HG03378 (cell line): Measurements from ENCODE around the gene KIAA1958.

ENCODE experiments used
- ATAC-seq: cut with Tn5 transposase; IDR thresholded peaks from one replicate; pipeline ENCODE4 v1.9.1; 2021; ENCODE audit warnings: mild to moderate bottlenecking, moderate library complexity; ENCODE audit not compliant: unreplicated experiment

KIAA1958 gene

DNA sequence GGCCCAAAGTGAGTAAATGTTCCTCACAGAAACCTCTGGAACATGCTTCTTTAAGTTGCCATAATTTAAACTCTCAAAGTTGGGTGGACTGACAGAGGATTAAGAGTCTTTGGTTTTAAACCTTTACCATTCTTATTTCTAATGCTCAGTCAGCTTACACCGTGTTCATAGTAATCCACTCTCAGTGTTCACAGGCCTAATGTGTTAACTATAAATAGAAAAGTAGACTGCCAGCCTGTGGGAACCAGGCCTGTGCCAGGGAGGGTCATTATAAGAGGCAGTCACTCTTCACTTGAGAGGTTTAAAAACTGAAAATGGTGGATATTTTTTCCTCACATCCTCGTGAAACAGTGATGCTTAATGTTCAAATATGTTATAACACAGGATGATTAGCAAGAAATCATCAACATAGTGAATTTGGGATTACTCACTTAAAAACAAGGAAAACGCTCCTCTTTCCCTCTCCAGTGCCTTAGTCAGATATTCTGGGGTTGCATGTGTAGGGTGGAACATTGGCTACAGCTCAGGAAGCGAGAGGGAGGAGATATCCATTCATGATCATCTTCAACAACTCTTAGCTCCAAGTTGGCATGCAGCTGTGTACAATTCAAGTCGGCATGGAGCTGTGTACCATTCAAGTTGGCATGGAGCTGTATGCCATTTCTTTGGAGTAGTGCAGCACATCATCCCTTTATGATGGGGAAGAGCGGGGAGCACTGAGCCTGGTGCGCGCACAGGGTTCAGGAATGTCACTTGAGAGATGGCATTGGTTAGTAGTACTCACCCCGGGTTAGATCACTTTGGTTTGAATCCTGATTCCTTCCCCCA is 65.8 kb downstream of the KIAA1958 start:
- ATAC-seq: no peak

DNA sequence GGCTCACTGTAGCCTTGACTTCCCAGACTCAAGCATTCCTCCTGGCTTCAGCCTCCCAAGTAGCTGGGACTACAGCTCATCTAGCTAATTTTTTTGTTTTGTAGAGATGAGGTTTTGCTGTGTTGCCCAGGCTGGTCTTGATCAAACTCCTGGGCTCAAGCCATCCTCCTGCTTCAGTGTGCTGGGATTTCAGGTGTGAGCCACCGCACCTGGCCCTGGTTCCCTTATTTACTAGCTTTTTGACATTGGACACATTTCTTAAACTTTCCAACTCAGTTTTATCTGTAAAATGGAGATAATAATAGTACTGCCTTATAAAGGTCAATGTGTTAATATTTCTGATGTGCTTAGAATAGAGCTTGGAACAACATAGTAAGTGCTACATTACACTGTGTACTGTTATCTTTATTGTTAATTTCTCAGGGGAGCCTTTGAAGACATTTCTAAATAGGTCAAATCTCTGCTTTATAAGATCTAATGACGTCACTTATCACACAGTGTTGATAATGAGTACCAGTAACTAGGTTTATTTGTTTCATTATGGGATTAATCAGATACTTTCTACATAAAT is 66.7 kb downstream of the KIAA1958 start:
- no peak for ATAC-seq

DNA sequence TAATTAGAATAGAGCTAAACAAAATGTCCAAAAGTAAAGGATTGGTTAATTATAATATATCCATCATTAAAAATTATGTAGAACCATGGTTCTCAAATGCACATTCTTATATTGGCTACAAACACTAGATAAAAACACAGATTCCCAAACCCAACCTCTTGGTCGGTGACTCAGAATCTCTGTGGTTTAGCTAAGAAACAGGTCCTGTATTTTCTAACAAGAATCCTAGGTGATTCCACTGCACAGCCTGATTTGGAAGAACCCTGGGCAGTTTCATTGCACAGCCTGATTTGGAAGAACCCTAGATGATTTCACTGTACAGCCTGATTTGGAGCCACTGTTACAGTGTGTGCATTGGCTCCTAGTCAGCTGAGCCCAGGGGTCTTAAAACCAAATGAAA is 67.9 kb downstream of the KIAA1958 start:
- no peak for ATAC-seq

DNA sequence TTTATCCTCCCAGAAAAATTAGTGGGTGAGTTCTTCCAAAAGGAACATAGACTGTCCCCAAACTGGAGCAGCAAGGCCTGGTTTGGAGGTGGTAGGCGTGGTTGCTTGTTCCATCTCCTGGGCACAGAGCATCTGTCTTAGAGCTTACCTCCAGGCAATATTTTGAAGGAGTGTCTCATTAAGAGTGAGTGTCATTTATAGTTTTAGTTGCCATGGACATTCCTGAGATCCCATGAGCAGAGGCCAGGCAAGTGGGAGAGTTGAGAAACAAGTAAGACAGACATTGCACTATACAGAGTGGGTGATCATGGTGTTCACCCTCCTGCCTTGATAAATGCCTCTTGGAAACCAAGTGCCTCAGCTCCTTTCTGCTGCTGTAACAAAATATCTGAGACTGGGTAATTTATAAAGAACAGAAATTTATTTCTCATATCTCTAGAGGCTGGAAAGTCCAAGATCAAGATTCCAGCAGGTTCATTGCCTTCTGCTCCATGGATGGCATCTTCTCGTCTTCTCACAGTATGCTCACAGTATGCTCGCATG is 68.5 kb downstream of the KIAA1958 start:
- ATAC-seq: no peak

DNA sequence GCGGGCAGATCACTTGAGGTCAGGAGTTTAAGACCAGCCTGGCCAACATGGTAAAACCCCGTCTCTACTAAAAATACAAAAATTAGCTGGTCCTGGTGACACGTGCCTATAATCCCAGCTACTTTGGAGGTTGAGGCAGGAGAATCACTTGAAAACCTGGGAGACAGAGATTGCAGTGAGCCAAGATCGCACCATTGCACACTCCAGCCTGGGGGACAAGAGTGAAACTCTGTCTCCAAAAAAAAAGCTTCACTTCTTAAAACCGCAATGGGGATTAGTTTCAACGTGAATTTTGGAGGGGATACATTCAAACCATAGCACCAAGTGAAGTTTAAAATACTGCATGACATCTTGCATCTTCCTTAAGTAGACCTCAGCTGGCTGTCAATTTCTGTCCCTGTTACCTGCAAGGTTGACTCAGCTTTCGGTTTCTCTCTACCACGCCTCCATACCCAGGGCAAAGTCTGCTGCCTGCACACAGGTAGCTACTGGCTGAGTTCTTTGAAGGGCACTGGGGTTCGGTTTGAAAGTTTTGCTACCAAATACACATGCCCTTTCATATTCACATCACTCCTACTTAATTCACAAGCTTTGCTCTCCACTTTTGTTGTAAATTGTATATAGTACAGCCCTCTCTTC is 69.3 kb downstream of the KIAA1958 start:
- ATAC-seq: no peak

DNA sequence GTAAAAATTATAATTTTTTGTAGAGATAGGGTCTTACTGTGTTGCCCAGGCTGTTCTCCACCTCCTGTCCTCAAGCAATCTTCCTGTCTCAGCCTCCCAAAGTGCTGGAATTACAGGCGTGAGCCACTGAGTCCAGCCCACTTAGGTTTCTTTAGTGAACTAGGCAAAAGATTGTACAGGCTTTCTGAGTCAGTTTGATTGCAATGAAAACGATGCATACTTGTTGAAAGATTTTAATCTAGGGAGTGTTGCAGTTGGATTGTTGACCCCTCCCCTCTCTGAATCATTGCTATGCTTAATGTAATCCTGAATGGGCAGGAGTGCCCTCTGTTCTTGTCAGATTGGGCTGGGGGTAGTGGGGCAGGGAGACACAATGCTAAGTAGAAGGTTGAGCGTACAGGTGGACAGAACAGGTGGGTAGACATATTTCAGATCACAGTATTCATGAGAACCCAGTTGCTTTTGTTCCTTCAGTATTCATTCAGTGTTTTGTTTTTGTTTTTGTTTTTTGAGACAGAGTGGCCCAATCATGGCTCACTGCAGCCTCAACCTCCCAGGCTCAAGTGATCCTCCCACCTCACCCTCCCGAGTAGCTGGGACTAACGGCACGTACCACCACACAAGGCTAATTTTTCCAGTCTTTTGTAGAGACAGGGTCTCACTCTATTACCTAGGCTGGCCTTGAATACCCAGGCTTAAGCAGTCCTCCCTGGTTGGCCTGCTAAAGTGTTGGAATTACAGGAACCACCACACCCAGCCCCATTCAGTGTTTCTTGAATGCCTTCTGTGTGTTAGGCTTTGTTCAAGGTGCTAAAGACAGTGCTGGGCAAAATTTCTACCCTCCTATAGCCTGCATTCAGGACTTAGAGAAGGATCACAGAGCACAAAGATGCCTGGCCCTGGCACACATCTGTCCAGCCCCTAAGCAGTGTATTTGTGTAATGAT is 70.1 kb downstream of the KIAA1958 start:
- no peak for ATAC-seq

DNA sequence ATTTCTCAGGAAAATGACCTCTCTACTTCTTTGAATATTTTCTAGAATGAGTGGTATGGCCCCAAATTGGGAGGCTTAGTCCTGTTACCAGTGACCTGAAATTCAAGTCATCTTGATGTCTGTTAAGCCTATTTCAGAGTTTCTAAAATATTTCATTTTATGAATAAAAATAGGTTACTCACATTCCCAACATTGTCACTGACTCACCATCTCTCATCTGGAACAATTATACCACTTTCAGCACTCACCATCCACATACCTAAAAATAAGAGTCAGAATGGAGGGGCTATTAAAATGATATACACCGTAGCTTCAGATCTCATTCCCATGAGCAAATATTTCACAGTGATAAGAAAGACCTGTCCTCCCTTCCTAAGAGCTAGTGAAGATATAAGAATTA is 71.8 kb downstream of the KIAA1958 start:
- no peak for ATAC-seq

DNA sequence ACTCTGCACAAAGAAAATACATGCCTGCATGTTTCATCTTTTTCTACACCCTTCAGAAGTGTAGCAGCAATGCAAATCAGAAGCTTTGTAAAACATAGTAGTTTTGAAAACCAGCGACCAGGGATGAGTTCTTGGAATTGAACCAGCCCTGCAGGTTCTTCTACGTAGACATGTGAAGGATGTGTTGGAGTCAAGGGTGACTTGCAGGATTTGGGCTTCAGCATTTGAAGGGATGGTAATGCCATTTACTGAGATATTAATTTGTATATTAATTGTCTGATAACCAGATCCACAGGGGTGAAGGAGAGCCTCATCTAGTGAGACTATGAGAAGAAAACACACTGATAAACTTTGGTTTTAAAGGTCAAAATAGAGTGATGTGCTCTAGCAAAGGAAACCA is 72.4 kb downstream of the KIAA1958 start:
- no peak for ATAC-seq

DNA sequence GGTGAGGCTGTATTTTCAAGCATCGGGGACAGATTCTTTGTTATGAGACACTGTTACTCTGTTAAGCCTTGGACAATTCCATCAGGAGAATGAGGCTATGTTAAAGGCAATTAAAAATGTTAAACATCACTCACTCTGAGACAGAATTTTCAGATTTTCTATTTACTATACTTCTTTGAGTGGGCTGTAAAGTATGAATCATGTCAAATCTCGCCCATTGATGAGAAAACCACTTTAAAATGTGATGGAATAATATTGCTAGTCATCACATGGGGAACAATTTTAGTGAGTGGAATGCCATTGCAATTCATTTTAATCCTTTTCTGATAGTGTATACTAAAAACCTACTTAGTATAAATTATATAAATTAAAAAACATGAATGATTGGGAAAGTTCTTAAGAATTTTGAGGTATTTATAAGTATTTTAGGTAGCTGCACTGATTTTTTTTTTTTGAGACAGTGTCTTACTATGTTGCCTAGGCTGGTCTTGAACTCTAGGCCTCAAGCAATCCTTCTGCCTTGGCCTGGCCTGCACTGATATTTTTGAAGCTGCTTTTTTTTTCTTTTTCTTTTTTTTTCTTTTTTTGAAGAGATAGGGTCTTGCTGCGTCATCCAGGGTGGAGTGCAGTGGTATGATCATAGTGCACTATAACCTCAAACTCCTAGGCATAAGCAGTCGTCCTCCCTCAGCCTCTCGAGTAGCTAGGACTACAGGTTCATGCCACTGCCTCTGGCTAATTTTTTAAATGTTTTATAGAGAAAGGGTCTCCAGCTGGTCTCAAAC is 73.2 kb downstream of the KIAA1958 start:
- ATAC-seq: no peak

DNA sequence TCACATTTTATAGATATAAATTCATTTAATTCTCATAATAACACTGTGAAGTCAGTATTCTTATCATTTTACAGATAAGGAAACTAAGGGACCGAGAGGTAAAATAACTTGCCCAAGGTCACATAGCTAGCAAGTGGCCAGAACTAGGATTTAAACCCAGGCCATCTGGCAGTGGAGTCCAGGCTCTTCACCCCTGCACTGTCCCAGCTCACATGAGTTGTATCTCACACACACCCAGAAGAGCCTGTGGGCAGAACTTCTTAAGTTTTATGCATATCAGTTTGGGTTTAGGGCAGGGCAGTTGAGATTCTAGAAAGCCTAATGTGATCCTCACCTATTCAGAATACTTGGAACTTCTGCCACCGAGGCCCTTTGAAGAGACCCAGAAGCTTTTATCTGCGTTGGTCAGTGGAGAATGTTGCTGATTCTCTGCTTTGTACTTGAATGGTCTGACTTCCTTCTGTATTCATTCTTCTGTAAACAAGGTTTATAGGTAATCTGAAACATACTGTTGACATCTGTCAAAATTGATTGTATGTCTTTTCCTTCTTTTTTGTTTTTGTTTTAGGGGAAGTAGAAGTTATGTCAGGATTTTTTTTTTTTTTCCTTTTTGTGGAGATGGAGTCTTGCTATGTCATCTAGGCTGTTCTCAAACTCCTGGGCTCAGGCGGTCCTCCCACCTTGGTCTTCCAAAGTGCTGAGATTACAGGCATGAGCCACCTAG is 75.8 kb downstream of the KIAA1958 start:
- no peak for ATAC-seq

DNA sequence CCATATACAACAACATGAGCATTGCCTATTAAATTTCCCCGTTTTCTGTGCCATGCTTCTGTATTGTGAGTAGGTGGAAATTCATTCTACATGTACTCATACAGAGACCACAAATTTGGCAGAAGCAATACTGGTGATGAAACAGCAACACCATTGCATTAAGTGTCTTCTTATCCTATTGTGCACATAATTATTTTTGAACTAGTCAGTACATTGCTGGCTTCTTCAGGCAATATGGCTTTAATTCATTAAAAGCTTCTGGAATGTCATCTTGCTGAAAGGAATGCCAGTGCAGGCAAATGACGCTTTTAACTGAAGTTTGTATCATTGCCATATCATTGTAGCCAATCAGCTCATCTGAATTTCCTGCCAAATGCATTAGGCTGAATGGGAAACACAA is 82.6 kb downstream of the KIAA1958 start:
- no peak for ATAC-seq

DNA sequence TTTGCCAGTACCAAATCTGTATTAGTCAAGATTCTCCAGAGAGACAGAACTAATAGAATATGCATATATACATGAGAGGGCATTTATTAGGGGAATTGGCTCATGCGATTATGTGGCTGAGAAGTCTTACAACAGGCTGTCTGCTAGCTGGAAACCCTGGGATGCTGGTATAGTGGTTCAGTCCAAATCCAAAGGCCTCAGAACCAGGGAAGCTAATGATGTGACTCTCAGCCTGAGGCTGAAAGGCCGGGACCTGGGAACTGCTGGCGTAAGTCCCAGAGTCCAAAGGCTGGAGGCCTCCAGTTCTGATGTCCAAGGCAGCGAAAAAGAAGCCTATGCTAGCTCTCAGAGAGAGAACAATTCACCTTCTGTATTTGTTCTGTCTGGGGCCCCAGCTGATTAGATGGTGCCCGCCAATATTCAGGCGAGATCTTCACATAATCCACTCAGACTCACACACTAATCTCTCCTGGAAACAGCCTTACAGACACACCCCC is 84.1 kb downstream of the KIAA1958 start:
- no peak for ATAC-seq

DNA sequence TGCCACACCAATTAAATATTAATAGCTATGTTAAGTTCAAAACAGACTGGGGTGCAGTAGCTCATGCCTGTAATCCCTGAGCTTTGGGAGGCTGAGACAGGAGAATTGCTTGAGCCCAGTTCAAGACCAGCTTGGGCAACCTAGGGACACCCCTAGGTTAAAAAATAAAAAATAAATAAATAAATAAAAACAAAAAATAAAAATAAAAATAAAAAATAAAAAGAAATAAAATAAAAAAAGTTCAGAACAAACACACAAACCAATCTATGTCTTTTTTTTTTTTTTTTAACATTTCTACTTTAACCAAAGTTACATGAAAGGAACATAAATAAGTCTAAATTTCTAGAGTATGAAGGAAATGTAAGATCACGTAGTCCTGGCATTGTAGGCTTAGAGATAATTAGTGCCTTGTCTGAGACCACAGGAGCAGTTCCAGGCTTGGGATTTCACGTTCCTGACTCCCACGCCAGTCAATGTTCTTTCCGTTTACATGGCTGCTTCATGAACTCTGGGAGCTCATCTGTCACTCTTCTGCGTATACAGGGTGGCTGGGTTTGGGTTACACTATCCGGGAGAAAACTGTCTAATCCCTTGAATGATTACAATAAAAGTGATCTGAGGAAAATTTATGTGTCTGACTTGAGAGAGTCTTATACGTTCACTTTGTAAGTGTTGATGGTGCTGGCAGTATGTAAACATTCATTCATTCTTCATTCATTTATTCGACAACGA is 85.2 kb downstream of the KIAA1958 start:
- ATAC-seq: no peak

DNA sequence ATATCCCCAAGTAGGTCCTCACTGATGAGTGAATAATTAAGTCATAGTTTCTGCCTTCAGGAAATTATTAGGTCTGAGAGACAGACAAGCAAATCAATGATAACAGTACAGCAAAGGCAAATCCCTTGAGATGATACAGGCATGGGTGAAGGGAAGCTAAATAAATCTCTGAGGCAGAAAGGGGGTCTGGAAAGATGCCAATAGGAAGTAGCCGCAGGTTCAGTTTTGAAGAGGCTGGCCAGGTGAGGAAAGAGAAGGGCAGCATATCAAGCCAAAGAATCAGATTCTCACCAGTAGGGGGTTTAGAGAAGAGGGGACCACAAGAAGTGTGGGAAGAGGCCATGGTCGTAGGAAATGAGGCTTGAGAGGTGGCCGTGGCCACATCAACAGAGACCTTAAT is 85.8 kb downstream of the KIAA1958 start:
- ATAC-seq: no peak

DNA sequence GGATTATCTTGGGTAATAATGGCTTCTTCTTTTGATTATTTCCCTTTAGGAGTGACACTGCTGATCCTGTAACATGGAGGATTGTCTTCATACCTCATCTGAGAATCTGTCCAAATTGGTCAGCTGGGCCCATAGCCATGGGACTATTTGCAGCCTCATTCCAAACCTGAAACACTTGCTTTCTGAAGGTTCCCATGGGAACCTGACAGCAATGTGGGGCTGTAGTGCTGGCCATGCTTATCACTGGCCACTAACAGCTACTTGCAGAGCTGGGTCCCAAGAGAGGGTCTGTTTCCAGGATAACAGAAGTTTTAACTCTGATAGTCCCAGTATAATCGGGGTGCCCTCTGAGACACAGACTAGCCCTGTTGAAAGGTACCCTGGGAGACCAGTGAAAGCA is 87.4 kb downstream of the KIAA1958 start:
- no peak for ATAC-seq

DNA sequence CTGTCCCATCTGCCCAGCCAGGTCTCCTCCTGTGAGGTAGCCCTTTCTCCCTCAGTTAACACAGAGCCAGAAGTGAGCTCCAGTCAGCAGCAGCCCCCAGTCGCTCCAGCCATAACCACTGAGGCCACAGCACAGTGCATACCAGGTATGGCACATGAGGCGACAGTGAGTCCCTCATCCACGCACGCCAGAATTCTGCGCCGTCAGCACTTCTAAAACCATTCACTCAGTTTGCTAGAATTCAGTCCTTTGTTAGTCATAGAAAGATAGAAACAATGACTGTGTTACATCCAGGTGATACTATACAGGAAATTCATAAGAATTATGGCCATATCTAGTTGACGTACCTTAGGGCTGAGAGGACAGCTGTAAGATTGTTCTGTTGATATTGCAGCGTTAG is 88.5 kb downstream of the KIAA1958 start:
- no peak for ATAC-seq

DNA sequence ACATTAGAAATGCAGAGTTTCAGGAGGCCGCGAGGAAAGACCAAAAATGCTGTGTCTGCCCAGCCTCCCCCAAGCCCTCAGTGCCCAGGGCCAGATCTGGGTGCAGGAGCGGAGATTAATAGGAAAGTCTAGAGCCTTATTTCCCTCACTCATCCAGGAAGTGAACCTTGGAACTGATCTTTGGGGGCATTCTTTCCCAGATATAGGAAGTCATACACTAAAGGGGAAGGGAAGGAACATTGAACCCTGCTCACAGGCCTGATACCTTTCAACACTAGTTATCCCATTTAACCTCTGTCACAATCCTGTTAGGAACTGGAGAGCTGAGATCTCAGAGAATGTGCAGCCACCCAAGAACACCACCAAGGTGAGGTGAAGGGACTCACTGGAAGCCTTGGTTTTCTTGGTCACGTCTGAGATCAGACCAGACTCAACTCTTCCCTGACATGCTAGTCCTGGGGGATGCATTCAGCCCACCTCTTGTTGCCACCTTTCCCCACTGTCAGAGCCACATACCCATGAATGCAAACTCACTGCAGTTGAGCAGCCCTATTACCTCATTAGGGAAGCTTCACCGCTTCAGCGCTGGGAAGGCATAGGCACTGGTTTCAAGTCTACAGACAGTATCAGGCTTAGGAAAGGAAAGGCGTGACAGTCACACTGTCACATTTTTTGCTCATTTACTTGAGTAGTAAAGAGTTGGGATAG is 95.0 kb downstream of the KIAA1958 start:
- no peak for ATAC-seq
